ENCODE data around the gene EGFR.

Gene EGFR

GRCh38 chr7:55127135-55127551 lies 108.3 kb downstream of the EGFR start:
- ATAC-seq (ENCODE audit: low read depth) = no peak
- H3K27ac Mint-ChIP-seq = no peak overlapping the region
- no peak for DNase-seq (ENCODE audit: low spot score in 2 of 2)
- no peaks in the 10 kb centered on the region for H3K4me1 Mint-ChIP-seq
- H3K27me3 Mint-ChIP-seq = peaks cover 14% of the 10 kb centered on the region
- H3K9me3 Mint-ChIP-seq = peaks cover 1% of the 10 kb centered on the region
- no peaks in the 10 kb centered on the region for H3K36me3 Mint-ChIP-seq
- H3K4me3 Mint-ChIP-seq = no peak overlapping the region

DNA sequence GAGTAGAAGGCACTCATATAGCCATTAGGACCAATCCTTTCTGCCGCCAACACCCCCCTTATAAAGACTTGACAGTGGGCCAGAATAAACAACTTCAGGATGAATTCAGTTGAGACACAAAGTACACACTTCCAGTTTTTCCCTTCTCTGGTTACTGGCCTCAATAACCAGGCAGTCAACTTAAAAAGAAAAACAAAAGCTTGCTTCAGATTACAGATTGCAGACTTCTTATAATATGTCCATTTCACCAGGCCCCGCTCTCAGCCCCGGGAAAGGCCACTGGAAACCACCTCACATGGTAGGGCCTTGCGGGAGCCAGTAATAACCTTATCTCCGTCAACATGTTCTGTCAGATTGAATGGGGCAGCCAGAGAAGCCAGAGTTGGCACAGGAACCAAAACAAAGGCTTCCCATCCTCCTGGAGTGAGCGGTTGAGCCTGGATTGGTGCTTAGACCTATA lies 108.8 kb downstream of the EGFR start:
- H3K4me1 Mint-ChIP-seq = no peaks in the 10 kb centered on the region
- no peak for DNase-seq (ENCODE audit: low spot score in 2 of 2)
- no peaks in the 10 kb centered on the region for H3K36me3 Mint-ChIP-seq
- no peak for ATAC-seq (ENCODE audit: low read depth)
- H3K27me3 Mint-ChIP-seq = peaks cover 14% of the 10 kb centered on the region
- H3K27ac Mint-ChIP-seq = no peak overlapping the region
- H3K9me3 Mint-ChIP-seq = no peaks in the 10 kb centered on the region
- no peak overlapping the region for H3K4me3 Mint-ChIP-seq

DNA sequence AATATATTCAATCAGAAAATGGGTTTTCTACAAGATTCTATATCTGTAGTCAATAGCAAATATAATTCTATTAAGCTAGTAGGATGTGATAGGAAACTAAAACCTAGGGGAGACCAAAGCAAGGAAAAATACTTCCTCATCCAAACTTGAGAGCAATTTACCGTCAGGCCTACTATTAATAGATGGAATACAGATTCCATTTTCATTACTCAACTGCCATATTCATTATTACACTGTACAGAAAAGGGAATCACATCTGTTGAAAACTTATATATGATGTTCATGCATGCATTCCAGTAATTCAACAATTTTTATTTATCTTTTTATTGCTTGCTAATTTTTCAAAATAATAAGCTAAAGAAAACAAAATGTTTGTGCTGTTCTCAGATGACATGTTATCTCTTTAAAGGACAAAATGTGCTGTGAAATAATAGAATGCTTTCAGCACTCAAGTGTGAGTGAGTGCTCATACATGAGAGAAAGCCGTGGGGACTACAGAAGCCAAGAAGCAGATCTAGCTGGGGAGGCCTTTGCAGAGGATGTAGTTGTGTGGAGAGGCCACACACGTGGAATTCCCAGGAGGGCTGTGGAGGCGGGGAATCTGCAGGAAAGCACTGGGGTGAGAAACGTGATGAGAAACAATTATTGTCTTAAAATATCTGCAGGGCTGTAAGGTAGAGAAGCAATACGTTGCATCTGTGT lies 110.0 kb downstream of the EGFR start:
- DNase-seq (ENCODE audit: low spot score in 2 of 2) = no peak
- H3K36me3 Mint-ChIP-seq = no peaks in the 10 kb centered on the region
- H3K4me1 Mint-ChIP-seq = no peaks in the 10 kb centered on the region
- no peaks in the 10 kb centered on the region for H3K9me3 Mint-ChIP-seq
- peaks cover 17% of the 10 kb centered on the region for H3K27me3 Mint-ChIP-seq
- ATAC-seq (ENCODE audit: low read depth) = no peak
- H3K4me3 Mint-ChIP-seq = no peak overlapping the region
- no peak overlapping the region for H3K27ac Mint-ChIP-seq

- DNase-seq (ENCODE audit: low spot score in 2 of 2) = no peak
- no peak for ATAC-seq (ENCODE audit: low read depth)
- Mint-ChIP-seq H3K27ac (no peak overlapping the region), H3K36me3 (no peaks in the 10 kb centered on the region), H3K9me3 (no peaks in the 10 kb centered on the region), H3K4me3 (no peak overlapping the region), H3K4me1 (no peaks in the 10 kb centered on the region), H3K27me3 (peaks cover 16% of the 10 kb centered on the region)
Measured at GRCh38 chr7:55129541-55130394, 111.0 kb downstream of the EGFR start.

DNA sequence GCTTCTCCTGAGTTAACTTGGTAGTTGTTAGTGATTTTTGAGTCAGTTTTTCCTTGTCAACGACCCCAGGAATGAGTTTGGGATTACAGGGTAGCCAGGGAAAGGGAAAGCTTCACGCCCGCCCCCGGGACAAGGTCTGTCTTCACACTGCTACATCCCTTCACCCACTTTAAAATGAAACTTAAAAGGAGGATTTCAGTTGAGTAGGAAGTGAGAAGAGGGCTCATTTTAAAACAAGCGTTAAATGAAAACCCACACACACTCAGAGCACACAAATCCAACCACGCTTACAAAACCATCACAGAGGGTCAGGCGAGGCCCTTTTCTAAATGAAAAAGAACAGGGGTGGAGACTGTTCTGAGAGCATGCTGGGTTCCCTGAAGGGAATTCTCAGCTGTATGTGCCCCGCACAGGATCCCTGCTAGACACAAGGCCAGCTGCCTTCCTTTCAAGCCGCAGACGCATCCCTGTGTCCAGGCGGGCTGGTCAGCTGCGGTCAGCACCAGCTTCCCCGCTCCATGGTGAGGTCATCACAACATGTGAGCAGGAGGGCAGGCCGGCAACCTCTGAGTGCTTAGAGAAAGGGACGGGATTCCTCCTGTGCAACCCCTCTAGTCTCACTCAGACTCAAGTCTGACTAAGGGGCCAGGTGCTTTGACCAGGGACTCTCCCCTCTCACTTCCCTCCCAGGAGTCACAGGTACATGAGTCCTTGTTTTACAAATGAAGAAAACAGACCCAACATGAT lies 111.8 kb downstream of the EGFR start:
- no peak overlapping the region for H3K4me3 Mint-ChIP-seq
- H3K27ac Mint-ChIP-seq = no peak overlapping the region
- H3K36me3 Mint-ChIP-seq = no peaks in the 10 kb centered on the region
- peaks cover 15% of the 10 kb centered on the region for H3K27me3 Mint-ChIP-seq
- ATAC-seq (ENCODE audit: low read depth) (no peak), DNase-seq (ENCODE audit: low spot score in 2 of 2) (no peak)
- no peaks in the 10 kb centered on the region for H3K9me3 Mint-ChIP-seq
- H3K4me1 Mint-ChIP-seq = no peaks in the 10 kb centered on the region

DNA sequence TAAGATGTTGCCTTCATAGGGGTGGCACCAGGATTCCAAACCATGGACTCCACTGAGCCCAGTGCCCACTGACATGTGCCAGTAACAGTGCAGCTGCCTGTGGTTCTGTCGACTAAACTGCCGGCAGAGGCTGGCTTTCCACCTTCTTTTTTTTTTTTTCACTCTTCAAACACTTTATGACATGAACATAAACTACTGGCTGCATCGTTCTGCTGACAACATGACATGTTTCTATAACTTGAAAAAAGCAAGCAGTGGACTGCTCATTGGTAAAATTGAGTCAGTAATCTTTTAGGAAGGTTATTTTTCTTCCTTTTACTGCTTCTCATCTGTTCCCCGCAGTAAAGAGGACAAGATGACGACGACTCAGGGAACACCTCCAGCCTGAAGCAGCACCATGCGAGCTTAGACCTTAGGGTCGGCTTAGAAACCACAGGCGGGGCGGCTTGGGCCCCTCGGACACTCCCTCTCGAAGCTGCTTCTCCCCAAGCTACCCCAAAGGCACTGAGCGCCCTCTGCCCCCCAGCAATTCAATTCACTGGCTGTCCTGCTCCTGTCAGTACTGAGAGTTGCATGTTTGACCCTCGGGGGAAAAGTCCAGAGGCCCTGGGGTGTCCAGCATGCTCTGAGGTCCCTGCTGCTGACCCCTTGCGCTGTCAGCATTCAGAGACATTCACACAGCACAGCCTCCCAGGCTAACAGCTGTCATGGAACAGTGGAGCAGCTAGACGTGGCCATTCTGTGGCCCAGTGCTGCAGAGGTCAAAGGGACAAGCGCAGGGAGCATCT lies 112.5 kb downstream of the EGFR start:
- Mint-ChIP-seq H3K27me3 (peaks cover 11% of the 10 kb centered on the region), H3K9me3 (no peaks in the 10 kb centered on the region), H3K36me3 (no peaks in the 10 kb centered on the region), H3K4me3 (no peak overlapping the region), H3K27ac (no peak overlapping the region), H3K4me1 (no peaks in the 10 kb centered on the region)
- ATAC-seq (ENCODE audit: low read depth) = no peak
- DNase-seq (ENCODE audit: low spot score in 2 of 2) = no peak

DNA sequence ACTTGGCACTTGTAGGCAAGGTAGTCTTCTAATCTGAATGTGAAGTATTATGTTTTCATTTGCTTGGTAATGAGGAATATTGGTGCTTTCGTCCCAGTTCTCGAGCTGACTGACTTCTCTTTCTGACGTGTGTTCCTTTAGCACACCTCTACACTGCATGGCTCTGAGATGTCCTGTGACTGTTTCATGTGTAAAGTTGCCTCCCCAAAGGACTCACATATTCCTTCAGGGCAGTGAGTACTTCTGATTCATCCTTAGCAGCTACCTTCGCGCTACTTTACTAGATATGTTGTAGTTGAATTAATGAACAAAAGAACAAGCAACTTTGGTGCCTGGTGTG lies 113.7 kb downstream of the EGFR start:
- DNase-seq (ENCODE audit: low spot score in 2 of 2) (no peak), ATAC-seq (ENCODE audit: low read depth) (no peak)
- H3K27ac Mint-ChIP-seq = no peak overlapping the region
- no peak overlapping the region for H3K4me3 Mint-ChIP-seq
- H3K4me1 Mint-ChIP-seq = no peaks in the 10 kb centered on the region
- peaks cover 11% of the 10 kb centered on the region for H3K27me3 Mint-ChIP-seq
- no peaks in the 10 kb centered on the region for H3K36me3 Mint-ChIP-seq
- peaks cover 2% of the 10 kb centered on the region for H3K9me3 Mint-ChIP-seq

- Mint-ChIP-seq H3K4me1 (no peaks in the 10 kb centered on the region), H3K27ac (no peak overlapping the region), H3K4me3 (no peak overlapping the region), H3K27me3 (peaks cover 10% of the 10 kb centered on the region), H3K36me3 (no peaks in the 10 kb centered on the region), H3K9me3 (peaks cover 2% of the 10 kb centered on the region)
- ATAC-seq (ENCODE audit: low read depth) = no peak
- no peak for DNase-seq (ENCODE audit: low spot score in 2 of 2)
Measured at GRCh38 chr7:55132890-55133551, 114.2 kb downstream of the EGFR start.

GRCh38 chr7:55133630-55134358 lies 115.0 kb downstream of the EGFR start:
- DNase-seq (ENCODE audit: low spot score in 2 of 2) (no peak), ATAC-seq (ENCODE audit: low read depth) (no peak)
- Mint-ChIP-seq H3K36me3 (no peaks in the 10 kb centered on the region), H3K4me1 (no peaks in the 10 kb centered on the region), H3K4me3 (no peak overlapping the region), H3K9me3 (peaks cover 5% of the 10 kb centered on the region), H3K27me3 (peaks cover 10% of the 10 kb centered on the region), H3K27ac (no peak overlapping the region)

GRCh38 chr7:55134359-55134725 lies 115.5 kb downstream of the EGFR start:
- Mint-ChIP-seq H3K4me1 (no peaks in the 10 kb centered on the region), H3K36me3 (no peaks in the 10 kb centered on the region), H3K27ac (no peak overlapping the region), H3K9me3 (peaks cover 6% of the 10 kb centered on the region), H3K4me3 (no peak overlapping the region), H3K27me3 (peaks cover 9% of the 10 kb centered on the region)
- no peak for DNase-seq (ENCODE audit: low spot score in 2 of 2)
- no peak for ATAC-seq (ENCODE audit: low read depth)

- no peak overlapping the region for H3K27ac Mint-ChIP-seq
- no peaks in the 10 kb centered on the region for H3K4me1 Mint-ChIP-seq
- peaks cover 6% of the 10 kb centered on the region for H3K9me3 Mint-ChIP-seq
- no peak for DNase-seq (ENCODE audit: low spot score in 2 of 2)
- no peak overlapping the region for H3K4me3 Mint-ChIP-seq
- no peaks in the 10 kb centered on the region for H3K36me3 Mint-ChIP-seq
- peaks cover 9% of the 10 kb centered on the region for H3K27me3 Mint-ChIP-seq
- ATAC-seq (ENCODE audit: low read depth) = no peak
Measured at GRCh38 chr7:55134786-55135185, 116.0 kb downstream of the EGFR start.

DNA sequence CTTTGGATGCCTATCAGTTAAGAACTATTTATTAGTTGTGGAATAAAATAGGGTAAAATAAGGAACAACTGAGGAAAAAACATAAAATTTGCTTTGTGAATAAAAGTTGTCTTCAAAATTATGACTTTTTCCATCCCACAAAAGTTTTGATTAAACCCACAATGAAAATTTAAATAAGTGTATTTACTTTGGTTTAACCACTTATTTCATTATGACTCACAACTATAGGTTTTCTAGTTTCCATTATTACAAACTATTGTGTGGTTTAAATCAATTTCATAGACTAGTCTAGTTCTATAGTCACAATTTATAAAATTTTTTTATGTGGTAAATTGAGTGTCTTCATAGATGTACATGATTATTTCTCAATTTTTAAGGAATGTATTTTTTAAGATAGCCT lies 116.6 kb downstream of the EGFR start:
- Mint-ChIP-seq H3K27me3 (peaks cover 9% of the 10 kb centered on the region), H3K9me3 (peaks cover 6% of the 10 kb centered on the region), H3K36me3 (no peaks in the 10 kb centered on the region), H3K27ac (no peak overlapping the region), H3K4me1 (no peaks in the 10 kb centered on the region), H3K4me3 (no peak overlapping the region)
- no peak for DNase-seq (ENCODE audit: low spot score in 2 of 2)
- no peak for ATAC-seq (ENCODE audit: low read depth)

- Mint-ChIP-seq H3K27me3 (peaks cover under 1% of the 10 kb centered on the region), H3K9me3 (peaks cover 6% of the 10 kb centered on the region), H3K27ac (no peak overlapping the region), H3K36me3 (no peaks in the 10 kb centered on the region), H3K4me3 (no peak overlapping the region), H3K4me1 (no peaks in the 10 kb centered on the region)
- no peak for DNase-seq (ENCODE audit: low spot score in 2 of 2)
- no peak for ATAC-seq (ENCODE audit: low read depth)
Measured at GRCh38 chr7:55138663-55139062, 119.8 kb downstream of the EGFR start.

All from memory B cell (primary cell).